Kidney epithelial cell (primary cell): Measurements from ENCODE around the gene LTBP2. TPM values are rescaled to one million over a fixed set of nuclear protein-coding genes. Genes with fewer than 3 reads are reported as not detected.

ENCODE experiments used
- DNase-seq: peaks from one replicate; pipeline ENCODE4 v3.0.0-alpha.2; 2010; ENCODE audit warnings: low read depth
- H3K27me3 ChIP-seq: 2 replicates; pipeline ENCODE4 v1.6.0; 2011; ENCODE audit warnings: low read length; ENCODE audit not compliant: control insufficient read depth, insufficient read depth
- H3K36me3 ChIP-seq: 2 replicates; pipeline ENCODE4 v1.5.1; 2011; ENCODE audit warnings: low read length; ENCODE audit not compliant: control insufficient read depth, insufficient read depth
- H3K4me3 ChIP-seq: 2 replicates; pipeline ENCODE4 v1.5.1; 2011; ENCODE audit warnings: low read depth, mild to moderate bottlenecking, control low read depth, low read length
- total RNA-seq: library from RNA; depleted of rRNA; stranded (reverse); fragments of >200 nt; gene quantifications from 2 replicates; pipeline ENCODE4 v1.2.3, GENCODE V29; 2015
- TF ChIP-seq, protein P1 (sequence below): IDR thresholded peaks from 2 replicates; pipeline ENCODE4 v1.5.1; 2011; ENCODE audit warnings: mild to moderate bottlenecking, moderate library complexity, low read length, control low read depth, inconsistent platforms; ENCODE audit not compliant: insufficient read depth, poor library complexity, severe bottlenecking

Gene LTBP2
- total RNA-seq, 1 donor from 2014 or later = 69.5 TPM

DNA sequence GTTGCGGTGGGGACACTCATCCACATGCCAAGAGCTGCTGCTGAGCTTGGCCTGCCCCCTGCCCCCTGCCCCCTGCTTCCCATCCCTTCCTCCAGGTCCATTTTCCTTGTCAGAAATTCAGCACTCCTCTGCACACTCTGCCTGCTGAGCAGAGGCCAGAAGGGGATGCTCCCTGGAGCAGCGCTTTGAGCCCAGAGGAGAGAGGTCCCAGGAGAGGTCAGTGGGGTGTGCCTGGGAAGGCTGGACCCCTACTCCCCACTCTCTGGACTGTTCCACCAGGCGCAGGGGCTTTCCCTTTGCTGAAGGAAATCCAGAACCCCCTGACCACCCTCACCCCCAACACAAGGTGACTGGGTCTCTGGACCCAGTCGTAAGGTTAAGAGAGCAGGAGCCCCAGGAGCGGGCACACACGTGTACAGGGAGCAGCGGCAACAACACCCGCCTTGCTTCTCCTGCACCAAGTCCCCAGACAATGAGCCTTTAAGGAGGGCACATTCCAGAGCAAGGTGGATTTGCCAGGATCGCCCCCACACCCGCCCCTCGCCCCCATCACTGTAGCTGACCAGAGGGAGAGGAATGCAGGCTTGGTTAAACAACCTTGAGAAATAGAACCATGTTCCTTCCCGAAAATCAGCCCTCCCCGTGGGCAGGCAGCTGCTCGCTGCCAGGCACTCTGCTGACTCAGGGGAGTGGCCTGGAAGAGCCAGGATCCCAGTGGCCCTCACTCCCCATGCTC, 87.8 kb downstream of the LTBP2 start:
- Histone ChIP-seq H3K4me3 (no peak overlapping the region), H3K36me3 (no peaks in the 10 kb centered on the region), H3K27me3 (no peaks in the 10 kb centered on the region)
- TF ChIP-seq, protein P1, sequence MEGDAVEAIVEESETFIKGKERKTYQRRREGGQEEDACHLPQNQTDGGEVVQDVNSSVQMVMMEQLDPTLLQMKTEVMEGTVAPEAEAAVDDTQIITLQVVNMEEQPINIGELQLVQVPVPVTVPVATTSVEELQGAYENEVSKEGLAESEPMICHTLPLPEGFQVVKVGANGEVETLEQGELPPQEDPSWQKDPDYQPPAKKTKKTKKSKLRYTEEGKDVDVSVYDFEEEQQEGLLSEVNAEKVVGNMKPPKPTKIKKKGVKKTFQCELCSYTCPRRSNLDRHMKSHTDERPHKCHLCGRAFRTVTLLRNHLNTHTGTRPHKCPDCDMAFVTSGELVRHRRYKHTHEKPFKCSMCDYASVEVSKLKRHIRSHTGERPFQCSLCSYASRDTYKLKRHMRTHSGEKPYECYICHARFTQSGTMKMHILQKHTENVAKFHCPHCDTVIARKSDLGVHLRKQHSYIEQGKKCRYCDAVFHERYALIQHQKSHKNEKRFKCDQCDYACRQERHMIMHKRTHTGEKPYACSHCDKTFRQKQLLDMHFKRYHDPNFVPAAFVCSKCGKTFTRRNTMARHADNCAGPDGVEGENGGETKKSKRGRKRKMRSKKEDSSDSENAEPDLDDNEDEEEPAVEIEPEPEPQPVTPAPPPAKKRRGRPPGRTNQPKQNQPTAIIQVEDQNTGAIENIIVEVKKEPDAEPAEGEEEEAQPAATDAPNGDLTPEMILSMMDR = no peak
- no peak for DNase-seq

GRCh38 chr14:74522740-74523139, 89.3 kb downstream of the LTBP2 start:
- no peak for DNase-seq
- no peak overlapping the region for H3K4me3 ChIP-seq
- H3K27me3 ChIP-seq = no peaks in the 10 kb centered on the region
- no peaks in the 10 kb centered on the region for H3K36me3 ChIP-seq
- TF ChIP-seq, protein P1 = no peak

DNA sequence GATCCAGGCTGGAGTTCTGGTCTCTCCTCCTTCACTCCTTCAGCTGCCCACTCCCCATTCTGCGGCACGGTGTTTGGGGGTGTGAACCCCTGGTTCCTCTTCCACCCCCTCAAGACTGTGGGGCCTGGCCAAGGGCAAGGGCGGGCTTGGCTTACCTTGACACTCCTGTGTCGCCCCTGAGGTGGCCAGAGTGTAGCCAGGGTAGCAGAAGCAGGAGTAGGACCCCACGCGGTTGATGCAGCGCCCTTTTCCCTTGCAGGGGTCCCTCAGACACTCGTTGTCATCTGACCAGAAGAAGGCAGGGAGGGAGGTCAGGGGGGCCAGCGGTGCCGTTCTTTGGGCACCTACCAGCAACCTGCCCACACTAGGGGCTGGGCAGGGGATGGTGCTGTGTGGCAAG, 90.3 kb downstream of the LTBP2 start:
- H3K4me3 ChIP-seq = no peak overlapping the region
- TF ChIP-seq, protein P1 = no peak
- H3K36me3 ChIP-seq = no peaks in the 10 kb centered on the region
- H3K27me3 ChIP-seq = no peaks in the 10 kb centered on the region
- no peak for DNase-seq

DNA sequence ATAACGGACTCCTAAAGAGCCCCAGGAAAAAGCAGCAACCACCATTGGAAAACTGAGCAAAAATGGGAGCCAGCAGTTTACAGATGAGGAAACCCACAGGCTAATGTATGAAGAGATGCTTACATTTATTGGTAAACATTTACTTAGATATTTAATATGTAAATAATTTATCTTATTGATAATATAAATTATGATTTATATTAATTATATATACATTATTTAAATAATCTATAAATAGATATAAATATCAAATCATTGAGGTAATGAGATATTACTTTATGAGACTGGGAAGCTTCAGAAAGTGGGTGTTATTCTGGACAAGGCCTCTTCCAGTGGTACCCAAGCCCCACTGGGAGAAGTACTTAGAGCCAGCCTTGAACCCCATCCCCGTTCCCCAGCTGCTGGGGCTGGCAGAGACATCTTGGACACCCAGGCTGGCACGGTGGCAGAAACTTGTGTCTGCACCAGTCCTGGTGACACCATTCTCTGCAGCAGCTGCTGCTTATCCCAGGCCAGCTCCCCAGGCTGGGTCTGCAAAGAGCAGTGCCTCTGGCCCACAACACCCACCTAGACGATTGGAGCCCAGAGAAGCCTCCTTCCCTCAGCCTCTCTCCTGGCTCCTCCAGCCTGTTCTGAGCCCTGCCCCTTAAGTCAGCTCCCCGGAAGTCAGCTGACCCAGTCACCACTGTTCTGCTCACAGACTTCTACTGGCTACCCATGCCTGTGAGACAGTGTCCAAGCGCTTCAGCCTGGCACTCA, 92.5 kb downstream of the LTBP2 start:
- H3K27me3 ChIP-seq = no peaks in the 10 kb centered on the region
- DNase-seq = no peak

GRCh38 chr14:74518221-74518620, 93.8 kb downstream of the LTBP2 start:
- DNase-seq = no peak
- H3K27me3 ChIP-seq = no peaks in the 10 kb centered on the region
- no peaks in the 10 kb centered on the region for H3K36me3 ChIP-seq
- no peak overlapping the region for H3K4me3 ChIP-seq
- TF ChIP-seq, protein P1 = no peak

More for the DNA sequence above, 92.5 kb downstream of the LTBP2 start:
- Histone ChIP-seq H3K36me3 (no peaks in the 10 kb centered on the region), H3K4me3 (no peak overlapping the region)
- TF ChIP-seq, protein P1 = no peak
